ENCODE measurements around the gene ADGRF4.
"Not testable (repeated sequence)": the region's sequence is repeated elsewhere in the genome, so short reads cannot be mapped to it uniquely, and the experiment has no call there.

DNA sequence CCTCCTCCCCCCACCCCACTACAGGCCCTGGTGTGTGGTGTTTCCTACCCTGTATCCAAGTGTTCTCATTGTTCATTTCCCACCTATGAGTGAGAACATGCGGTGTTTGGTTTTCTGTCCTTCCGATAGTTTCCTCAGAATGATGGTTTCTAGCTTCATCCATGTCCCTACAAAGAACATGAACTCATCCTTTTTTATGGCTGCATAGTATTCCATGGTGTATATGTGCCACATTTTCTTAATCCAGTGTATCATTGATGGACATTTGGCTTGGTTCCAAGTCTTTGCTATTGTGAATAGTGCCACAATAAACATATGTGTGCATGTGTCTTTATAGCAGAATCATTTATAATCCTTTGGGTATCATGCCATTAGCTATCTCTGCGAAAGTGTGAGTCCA is 46.9 kb downstream of the ADGRF4 start:
- not testable (repeated sequence) for TF ChIP-seq POLR2A (IDR thresholded peaks at IDR 0.05)
- TF ChIP-seq, protein P1, sequence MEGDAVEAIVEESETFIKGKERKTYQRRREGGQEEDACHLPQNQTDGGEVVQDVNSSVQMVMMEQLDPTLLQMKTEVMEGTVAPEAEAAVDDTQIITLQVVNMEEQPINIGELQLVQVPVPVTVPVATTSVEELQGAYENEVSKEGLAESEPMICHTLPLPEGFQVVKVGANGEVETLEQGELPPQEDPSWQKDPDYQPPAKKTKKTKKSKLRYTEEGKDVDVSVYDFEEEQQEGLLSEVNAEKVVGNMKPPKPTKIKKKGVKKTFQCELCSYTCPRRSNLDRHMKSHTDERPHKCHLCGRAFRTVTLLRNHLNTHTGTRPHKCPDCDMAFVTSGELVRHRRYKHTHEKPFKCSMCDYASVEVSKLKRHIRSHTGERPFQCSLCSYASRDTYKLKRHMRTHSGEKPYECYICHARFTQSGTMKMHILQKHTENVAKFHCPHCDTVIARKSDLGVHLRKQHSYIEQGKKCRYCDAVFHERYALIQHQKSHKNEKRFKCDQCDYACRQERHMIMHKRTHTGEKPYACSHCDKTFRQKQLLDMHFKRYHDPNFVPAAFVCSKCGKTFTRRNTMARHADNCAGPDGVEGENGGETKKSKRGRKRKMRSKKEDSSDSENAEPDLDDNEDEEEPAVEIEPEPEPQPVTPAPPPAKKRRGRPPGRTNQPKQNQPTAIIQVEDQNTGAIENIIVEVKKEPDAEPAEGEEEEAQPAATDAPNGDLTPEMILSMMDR (IDR thresholded peaks at IDR 0.05), result not testable (repeated sequence)
